ENCODE data around the gene SEMA3D.

The SEMA3D gene

GRCh38 chr7:85055906-85056305 lies 130.9 kb downstream of the SEMA3D start:
- DNase-seq (ENCODE audit: low spot score): peak; percentile 34
- ChIA-PET CTCF (interaction anchor here (0.7 kb wide), 1 partner anchor 693 kb away, joined by 3 read pairs; no protein-coding TSS in a partner anchor), POLR2A (ENCODE audit: low non-redundant PET) (no interaction called here)
- TF ChIP-seq CTCF (conservative IDR thresholded peaks at IDR 0.05; ENCODE audit: low read depth): no peak
- no peak overlapping the region for H3K27ac ChIP-seq

GRCh38 chr7:85055196-85055595 lies 131.7 kb downstream of the SEMA3D start:
- ChIA-PET CTCF (no interaction called here), POLR2A (ENCODE audit: low non-redundant PET) (no interaction called here)
- TF ChIP-seq CTCF (conservative IDR thresholded peaks at IDR 0.05; ENCODE audit: low read depth): no peak
- DNase-seq (ENCODE audit: low spot score): no peak
- H3K27ac ChIP-seq: no peak overlapping the region

- H3K27ac ChIP-seq: no peak overlapping the region
- POLR2A ChIA-PET (ENCODE audit: low non-redundant PET): no interaction called here
- CTCF ChIA-PET: no interaction called here
- TF ChIP-seq CTCF (conservative IDR thresholded peaks at IDR 0.05; ENCODE audit: low read depth): no peak
- no peak for DNase-seq (ENCODE audit: low spot score)
Observed at GRCh38 chr7:85054306-85054705, 132.6 kb downstream of the SEMA3D start.

- POLR2A ChIA-PET (ENCODE audit: low non-redundant PET): no interaction called here
- no peak for TF ChIP-seq CTCF (conservative IDR thresholded peaks at IDR 0.05; ENCODE audit: low read depth)
- CTCF ChIA-PET: interaction anchor here (1.0 kb wide), 1 partner anchor 57 kb away, joined by 4 read pairs; no protein-coding TSS in a partner anchor
- no peak for DNase-seq (ENCODE audit: low spot score)
- H3K27ac ChIP-seq: no peak overlapping the region
Observed at GRCh38 chr7:85052894-85053293, 134.0 kb downstream of the SEMA3D start.

- no peak overlapping the region for H3K27ac ChIP-seq
- POLR2A ChIA-PET (ENCODE audit: low non-redundant PET): no interaction called here
- TF ChIP-seq CTCF (conservative IDR thresholded peaks at IDR 0.05; ENCODE audit: low read depth): no peak
- DNase-seq (ENCODE audit: low spot score): no peak
- CTCF ChIA-PET: no interaction called here
Observed at GRCh38 chr7:85052056-85052737, 134.7 kb downstream of the SEMA3D start.

GRCh38 chr7:85046534-85046933 lies 140.3 kb downstream of the SEMA3D start:
- CTCF ChIA-PET: no interaction called here

More at GRCh38 chr7:85046534-85046933, 140.3 kb downstream of the SEMA3D start:
- no peak for TF ChIP-seq CTCF (conservative IDR thresholded peaks at IDR 0.05; ENCODE audit: low read depth)
- no peak overlapping the region for H3K27ac ChIP-seq
- DNase-seq (ENCODE audit: low spot score): no peak
- POLR2A ChIA-PET (ENCODE audit: low non-redundant PET): no interaction called here

Measured in RWPE1 (cell line).